DMS79 (cell line): ENCODE data around the gene EZR.

Experiments
- DNase-seq: peaks from one replicate; lab custom pipeline; 2025; lab: John Stamatoyannopoulos, UW

Gene EZR

GRCh38 chr6:158817728-158818580, 1.2 kb downstream of the EZR start:
- peak; percentile 46 for DNase-seq

GRCh38 chr6:158816803-158817727, 2.1 kb downstream of the EZR start:
- peak; percentile 28 for DNase-seq

DNA sequence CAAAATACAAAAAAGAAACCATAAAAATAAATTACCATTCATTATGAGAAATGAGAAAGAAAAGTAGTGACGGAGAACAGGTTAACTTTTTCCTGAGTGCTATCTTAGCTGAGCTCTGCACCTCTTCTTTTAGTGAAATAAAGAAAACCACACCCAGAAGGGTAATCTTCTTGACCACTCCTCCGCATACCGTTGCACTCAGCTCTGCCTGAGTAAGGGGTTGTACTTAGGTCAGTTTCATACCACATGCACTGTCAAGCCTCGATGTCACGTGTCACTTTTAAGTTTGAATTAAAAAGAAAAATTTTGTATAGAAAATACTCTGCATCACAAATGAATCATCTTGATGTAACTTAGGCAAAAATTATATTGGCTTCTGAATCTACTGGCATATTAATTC, 2.8 kb downstream of the EZR start:
- no peak for DNase-seq

- no peak for DNase-seq
Measured at GRCh38 chr6:158815907-158816306, 3.3 kb downstream of the EZR start.

DNA sequence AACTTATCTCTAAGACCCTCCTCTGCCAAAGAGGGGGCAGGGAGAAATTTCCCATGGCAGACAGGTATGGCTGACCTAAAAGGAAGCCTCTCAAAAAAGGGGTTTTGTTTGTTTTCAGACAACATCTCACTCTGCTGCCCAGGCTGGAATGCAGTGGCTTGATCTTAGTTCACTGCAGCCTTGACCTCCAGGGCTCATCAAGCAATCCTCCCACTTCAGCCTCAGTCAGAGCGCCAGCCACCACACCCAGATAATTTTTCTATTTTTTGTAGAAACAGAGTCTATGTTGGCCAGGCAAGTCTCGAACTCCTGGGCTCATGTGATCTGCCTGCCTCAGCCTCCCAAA, 3.8 kb downstream of the EZR start:
- DNase-seq = no peak

- DNase-seq = no peak
Measured at GRCh38 chr6:158813032-158813431, 6.1 kb downstream of the EZR start.

DNA sequence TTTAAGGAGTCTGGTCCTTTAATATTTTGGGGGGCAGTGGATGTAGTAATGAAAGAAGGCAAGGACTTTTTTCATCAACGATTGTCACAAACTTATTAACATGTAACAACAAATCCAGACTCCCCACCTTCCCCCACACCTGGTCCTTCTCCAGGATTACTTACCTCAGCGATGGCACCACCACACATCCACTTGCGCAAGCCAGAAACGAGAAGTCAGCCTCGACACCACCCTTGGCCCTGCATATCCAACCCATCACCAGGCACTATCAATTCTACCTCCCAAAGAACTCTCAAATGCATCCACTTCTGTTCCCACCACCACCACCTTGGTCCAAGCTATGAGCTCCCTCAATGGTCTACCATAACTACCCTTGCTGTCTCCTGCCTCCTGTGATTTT, 6.6 kb downstream of the EZR start:
- DNase-seq = no peak

DNA sequence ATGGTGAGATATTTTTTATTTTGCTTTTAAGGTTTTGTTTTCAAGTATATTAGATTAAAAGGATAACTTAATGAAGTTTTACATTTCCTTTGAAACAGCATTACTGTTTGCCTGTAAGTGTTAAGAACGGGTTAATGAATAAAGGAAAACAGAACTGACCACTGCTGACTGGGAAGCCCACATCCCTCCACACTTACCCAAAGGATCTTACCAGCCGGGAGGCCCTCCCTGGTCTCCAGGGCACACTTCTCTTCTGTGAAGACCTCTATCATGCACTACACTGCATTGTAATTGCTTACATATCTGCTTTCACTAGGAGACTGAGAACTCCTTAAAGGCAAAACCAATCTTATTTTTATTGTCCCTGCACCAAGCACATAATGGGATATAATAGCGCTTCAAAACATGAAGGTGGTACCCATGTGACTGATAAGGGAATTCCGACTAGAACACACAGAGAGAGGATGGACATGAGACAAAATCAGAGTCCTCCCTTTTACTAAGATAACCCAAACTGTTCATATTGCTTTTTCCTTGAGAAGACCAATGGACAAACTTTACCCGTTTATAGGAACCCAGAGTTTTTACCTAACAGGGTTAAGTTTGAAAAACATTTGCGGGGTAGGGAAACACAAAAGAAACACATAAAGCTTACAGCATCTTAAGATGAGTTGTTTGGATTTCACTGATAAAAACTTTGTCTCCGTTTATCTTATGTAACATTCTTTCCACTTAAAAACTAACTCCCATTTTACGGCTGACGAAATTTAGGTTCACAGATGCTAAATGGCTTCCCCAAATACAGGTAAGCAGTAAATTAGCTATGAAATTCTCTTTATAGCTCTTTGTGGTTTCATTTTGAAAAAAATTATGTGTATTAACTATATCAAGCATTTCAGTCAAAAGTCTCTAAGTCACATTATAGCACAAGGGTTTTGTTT, 8.7 kb downstream of the EZR start:
- no peak for DNase-seq

DNA sequence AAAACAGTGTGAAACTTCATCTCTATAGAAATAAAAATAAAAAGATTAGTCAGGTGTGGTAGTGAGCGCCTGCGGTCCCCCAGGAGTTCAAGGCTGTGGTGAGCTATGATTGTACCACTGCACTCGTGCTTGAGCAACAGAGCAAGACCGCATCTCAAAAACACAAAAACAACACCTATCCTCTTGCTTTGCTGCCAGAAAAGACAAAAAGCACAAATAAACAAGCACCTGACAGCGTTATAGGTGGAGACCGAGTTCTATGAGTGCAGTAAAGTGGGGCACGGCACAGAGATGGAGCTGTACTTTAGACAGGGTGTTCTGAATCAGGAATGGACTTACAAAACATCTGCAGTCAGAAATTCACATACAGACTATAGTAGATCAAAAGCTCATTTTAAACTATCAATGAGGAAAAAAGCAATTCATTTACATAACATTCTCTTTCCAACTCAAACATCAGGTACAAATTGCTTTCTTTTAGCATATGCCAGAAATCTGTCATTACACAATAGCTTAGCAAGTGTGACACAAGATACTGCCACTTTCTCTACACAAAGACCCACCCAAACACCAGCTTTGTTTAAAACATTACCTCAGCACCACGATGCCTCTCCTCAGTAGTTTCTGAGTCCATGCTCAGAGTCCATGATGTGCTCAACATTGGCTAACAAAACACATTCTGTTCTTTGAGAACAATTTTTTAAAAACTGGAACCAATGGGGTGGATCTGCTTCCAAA, 10.1 kb downstream of the EZR start:
- DNase-seq = peak; percentile 68

DNA sequence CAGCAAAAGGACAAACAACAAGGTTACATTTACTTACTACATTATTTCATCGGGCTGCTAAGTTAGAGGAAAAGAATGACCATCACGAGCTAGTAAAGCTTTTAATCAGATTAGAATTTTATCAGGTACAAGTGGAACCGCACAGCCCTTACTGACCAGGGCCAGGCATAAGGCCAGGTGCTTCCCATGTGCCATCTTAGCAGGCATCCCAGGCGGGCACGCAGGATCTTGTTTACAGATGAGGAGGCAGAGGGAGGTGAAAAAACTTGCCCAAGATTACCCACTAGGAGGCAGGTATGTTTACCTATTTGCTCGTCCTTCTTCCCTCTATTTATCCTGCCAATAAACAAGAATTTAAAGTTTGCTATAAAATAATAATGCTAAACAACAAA, 10.7 kb downstream of the EZR start:
- DNase-seq = peak; percentile 48

DNA sequence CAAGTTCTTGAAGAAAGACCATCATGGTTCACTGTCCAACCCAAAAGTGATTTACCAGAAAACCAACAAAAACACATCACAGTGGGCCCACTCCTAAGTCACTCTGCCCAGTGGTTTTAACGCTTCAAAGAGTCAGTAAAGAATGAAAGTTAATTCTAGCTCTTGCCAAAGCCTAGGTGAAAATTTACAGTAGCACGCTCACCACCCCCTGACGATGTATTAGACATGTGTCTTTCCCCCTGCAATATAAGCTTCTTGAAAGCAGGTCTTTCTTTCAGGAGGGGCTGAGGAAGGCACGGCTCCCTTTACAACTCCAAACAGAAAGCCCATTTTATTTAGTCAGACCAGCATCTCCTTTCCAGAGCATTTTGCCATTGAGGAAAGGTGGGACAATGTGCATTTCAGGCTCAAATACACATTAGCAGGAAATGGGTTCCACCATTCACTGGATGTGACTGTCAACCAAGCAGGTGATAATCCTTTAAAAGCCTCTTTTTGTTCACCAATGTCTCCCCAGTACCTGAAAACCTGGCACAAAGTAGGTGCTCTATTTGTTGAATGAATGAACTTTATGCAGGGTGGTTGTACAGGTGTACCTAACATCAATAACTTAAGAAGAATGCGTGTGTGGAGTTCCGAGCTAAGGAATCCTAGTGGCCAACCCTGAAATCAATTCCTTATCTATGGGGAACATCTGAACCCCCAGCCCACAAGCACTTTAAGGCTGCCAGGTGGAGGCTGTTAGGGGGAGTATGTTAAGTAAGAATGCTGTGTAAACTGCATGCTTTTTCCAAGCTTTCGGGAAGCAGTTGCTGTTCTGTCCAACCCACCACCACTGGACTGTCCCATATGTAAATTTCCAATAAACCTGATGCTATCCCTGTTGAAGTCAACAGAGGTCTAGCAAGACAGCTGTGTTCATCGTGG, 11.4 kb downstream of the EZR start:
- DNase-seq = no peak

DNA sequence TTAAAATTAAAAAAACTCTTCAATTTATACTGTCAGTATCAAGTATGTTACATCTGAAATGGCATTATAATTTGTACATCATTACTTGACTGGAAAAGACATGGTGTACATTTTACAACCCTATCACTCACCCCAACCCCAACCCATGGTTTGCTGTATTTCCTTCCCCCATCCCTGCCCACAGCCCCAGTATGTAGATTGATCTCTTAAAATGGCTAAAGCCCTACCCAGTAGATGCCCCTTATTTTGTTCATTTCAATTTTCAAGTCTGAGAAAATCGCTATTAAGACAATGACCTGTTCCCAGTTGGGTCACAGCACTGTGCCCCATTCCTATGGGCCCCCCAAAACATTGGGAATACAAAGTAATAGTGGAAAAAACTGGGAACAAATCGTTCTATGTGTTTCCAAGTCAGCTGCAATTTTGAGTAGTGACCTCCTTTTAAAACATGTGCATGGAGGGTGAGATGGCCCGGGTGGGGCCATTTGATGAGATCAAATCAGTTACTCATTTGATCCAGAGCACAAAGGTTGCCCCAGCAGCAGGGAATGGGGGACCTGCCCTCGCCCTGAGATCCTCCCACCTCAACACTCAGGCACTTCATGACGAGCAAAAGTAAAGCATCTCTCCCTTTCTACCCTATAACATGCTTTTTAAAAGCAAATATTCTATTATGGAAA, 13.3 kb downstream of the EZR start:
- DNase-seq = no peak

DNA sequence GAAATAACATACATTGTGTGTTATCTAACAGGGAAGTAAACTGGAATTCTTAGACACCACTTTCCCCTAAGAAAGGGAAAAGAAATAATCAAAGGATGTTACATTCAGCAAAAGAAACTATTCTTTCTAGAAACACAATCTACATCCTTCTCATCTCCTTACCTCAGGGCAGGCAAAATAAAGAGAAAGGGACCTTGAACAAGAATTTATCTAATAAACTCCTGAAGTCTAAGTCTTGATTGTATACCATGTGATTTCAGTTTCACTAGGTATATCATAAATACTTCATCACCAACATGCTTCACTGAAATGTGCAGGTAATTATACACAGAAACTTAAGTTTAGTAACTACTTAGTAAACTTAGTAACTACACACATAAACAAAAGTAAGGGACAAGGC, 15.0 kb downstream of the EZR start:
- DNase-seq = no peak

- DNase-seq = peak; percentile 10
Measured at GRCh38 chr6:158803733-158804143, 15.4 kb downstream of the EZR start.

GRCh38 chr6:158801655-158802294, 17.4 kb downstream of the EZR start:
- no peak for DNase-seq

GRCh38 chr6:158799051-158799792, 19.9 kb downstream of the EZR start:
- peak; percentile 87 for DNase-seq

GRCh38 chr6:158798311-158798710, 20.9 kb downstream of the EZR start:
- no peak for DNase-seq
